C4-2B (cell line): ENCODE measurements around the gene FCHSD1.

Source experiments
- H3K27ac ChIP-seq: fragments of 450-650 bp; 2 replicates; pipeline ENCODE4 v1.5.1; 2017
- ZFX ChIP-seq: fragments of 450-650 bp; IDR thresholded peaks from 2 replicates; pipeline ENCODE4 v1.6.1; 2017
- TF ChIP-seq, protein P1 (sequence below): fragments of 450-650 bp; conservative IDR thresholded peaks from 2 replicates; pipeline ENCODE4 v1.5.1; 2017; ENCODE audit warnings: mild to moderate bottlenecking

Gene FCHSD1

DNA sequence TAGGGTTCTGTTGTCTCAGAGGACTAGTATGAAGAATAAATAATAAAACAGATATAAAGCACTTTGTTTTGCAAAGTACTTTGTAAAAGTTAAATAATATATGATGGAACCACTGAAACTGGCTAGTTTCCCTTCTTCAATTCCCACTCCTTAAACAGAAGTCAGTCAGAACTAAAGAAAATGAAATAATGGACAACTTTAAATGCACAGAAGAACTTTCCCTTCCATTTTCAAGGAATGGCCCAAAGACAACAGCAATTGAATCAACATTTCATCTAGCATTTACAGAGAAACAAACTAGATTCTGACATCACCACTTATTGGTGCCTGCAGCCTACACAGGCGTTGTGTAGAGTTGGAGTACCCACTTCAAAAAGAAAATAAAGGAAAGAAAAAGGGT is 48.6 kb downstream of the FCHSD1 start:
- no peak for TF ChIP-seq ZFX
- TF ChIP-seq, protein P1, sequence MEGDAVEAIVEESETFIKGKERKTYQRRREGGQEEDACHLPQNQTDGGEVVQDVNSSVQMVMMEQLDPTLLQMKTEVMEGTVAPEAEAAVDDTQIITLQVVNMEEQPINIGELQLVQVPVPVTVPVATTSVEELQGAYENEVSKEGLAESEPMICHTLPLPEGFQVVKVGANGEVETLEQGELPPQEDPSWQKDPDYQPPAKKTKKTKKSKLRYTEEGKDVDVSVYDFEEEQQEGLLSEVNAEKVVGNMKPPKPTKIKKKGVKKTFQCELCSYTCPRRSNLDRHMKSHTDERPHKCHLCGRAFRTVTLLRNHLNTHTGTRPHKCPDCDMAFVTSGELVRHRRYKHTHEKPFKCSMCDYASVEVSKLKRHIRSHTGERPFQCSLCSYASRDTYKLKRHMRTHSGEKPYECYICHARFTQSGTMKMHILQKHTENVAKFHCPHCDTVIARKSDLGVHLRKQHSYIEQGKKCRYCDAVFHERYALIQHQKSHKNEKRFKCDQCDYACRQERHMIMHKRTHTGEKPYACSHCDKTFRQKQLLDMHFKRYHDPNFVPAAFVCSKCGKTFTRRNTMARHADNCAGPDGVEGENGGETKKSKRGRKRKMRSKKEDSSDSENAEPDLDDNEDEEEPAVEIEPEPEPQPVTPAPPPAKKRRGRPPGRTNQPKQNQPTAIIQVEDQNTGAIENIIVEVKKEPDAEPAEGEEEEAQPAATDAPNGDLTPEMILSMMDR: no peak
- H3K27ac ChIP-seq: no peak overlapping the region

DNA sequence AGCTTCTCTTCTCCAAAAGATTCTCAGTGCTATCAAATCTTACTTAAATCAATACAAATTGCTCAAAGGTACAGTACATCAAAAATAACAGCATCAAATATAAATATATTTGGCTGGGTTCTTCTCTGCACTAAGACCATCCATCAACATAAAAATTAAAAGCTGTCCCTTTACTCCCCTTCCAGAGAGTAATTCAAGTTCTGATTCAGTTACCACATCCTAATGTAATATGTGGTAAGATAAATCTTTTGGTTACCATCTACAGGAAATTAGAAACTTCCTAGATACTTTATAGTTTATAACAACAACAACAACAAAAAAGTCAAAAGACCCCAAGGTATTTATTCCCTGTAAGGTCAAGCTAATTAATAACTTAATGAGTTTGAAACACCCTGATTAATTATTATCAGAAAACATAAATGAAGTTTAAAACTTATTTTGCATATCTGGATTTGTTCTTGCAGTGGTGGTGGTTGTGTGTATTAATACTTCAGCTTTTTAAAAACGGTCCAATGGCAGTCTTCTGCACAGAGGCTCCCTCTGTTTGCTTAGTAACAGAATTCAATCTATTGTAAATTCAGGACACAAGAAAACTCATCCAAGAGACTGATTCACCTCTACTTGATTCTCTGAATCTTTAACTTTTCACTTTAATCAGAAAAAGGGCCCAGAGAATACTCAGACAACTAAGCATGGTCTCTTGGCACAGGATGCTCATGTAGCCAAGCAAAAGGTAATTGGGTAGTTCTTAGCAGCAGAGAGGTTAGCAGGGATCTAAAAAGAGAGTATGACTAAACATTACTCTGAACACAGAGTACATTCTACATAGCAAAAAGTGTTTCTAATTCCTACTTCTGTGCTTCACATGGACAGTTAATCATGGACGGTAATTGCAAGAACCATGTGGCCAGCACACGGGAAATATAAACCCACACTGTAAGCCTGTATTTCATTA is 52.5 kb downstream of the FCHSD1 start:
- TF ChIP-seq, protein P1: no peak
- TF ChIP-seq ZFX: no peak
- H3K27ac ChIP-seq: no peak overlapping the region

GRCh38 chr5:141597814-141598213 is 53.4 kb downstream of the FCHSD1 start:
- peak overlapping the region; percentile 28; the same call in 1 of the 2 replicates for H3K27ac ChIP-seq
- no peak for TF ChIP-seq ZFX
- TF ChIP-seq, protein P1: no peak

DNA sequence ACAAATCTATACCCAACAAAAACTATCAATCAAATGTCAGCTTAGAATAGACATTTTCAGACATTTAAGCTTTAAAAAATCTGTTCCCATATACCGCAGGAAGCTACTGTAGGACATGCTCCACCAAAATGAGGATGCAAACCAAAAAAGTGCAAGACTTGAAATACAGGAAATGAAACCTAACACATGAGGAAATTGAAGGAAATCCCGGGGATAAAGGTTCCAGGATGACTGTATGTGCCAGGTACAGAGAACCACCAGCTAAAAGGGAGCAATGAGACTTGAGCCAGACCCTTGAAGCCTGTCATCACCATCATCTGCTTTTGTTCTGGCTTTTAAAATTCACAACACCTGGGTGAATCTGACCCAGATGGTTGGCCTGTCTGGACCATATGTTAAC is 53.8 kb downstream of the FCHSD1 start:
- peak overlapping the region; percentile 28; the same call in 1 of the 2 replicates for H3K27ac ChIP-seq
- TF ChIP-seq, protein P1: no peak
- no peak for TF ChIP-seq ZFX

GRCh38 chr5:141596867-141597266 is 54.4 kb downstream of the FCHSD1 start:
- TF ChIP-seq, protein P1: no peak
- no peak for TF ChIP-seq ZFX
- no peak overlapping the region for H3K27ac ChIP-seq

- H3K27ac ChIP-seq: no peak overlapping the region
- TF ChIP-seq, protein P1: no peak
- no peak for TF ChIP-seq ZFX
Observed at GRCh38 chr5:141590127-141590526, 61.1 kb downstream of the FCHSD1 start.
